Measurements from ENCODE around the gene RMDN2.
"Not testable (repeated sequence)": the region's sequence is repeated elsewhere in the genome, so short reads cannot be mapped to it uniquely, and the experiment has no call there.

Gene RMDN2

GRCh38 chr2:37993143-37993542 lies 68.1 kb downstream of the RMDN2 start:
- no peak overlapping the region for H3K4me3 ChIP-seq (ENCODE audit: low read depth, low read length)
- TF ChIP-seq, protein P1, sequence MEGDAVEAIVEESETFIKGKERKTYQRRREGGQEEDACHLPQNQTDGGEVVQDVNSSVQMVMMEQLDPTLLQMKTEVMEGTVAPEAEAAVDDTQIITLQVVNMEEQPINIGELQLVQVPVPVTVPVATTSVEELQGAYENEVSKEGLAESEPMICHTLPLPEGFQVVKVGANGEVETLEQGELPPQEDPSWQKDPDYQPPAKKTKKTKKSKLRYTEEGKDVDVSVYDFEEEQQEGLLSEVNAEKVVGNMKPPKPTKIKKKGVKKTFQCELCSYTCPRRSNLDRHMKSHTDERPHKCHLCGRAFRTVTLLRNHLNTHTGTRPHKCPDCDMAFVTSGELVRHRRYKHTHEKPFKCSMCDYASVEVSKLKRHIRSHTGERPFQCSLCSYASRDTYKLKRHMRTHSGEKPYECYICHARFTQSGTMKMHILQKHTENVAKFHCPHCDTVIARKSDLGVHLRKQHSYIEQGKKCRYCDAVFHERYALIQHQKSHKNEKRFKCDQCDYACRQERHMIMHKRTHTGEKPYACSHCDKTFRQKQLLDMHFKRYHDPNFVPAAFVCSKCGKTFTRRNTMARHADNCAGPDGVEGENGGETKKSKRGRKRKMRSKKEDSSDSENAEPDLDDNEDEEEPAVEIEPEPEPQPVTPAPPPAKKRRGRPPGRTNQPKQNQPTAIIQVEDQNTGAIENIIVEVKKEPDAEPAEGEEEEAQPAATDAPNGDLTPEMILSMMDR (IDR thresholded peaks at IDR 0.05; ENCODE audit: borderline replicate concordance, insufficient read depth, low read depth, low read length): no peak

- TF ChIP-seq, protein P1 (IDR thresholded peaks at IDR 0.05; ENCODE audit: borderline replicate concordance, insufficient read depth, low read depth, low read length): no peak
- H3K4me3 ChIP-seq (ENCODE audit: low read depth, low read length): no peak overlapping the region
Observed at GRCh38 chr2:37997629-37998028, 72.5 kb downstream of the RMDN2 start.

- TF ChIP-seq, protein P1 (IDR thresholded peaks at IDR 0.05; ENCODE audit: borderline replicate concordance, insufficient read depth, low read depth, low read length): no peak
- H3K4me3 ChIP-seq (ENCODE audit: low read depth, low read length): no peak overlapping the region
Observed at GRCh38 chr2:38000485-38001222, 75.6 kb downstream of the RMDN2 start.

- H3K4me3 ChIP-seq (ENCODE audit: low read depth, low read length): not testable (repeated sequence)
Observed at GRCh38 chr2:38010187-38010586, 85.1 kb downstream of the RMDN2 start.

- H3K4me3 ChIP-seq (ENCODE audit: low read depth, low read length): no peak overlapping the region
- TF ChIP-seq, protein P1 (IDR thresholded peaks at IDR 0.05; ENCODE audit: borderline replicate concordance, insufficient read depth, low read depth, low read length): no peak
Observed at GRCh38 chr2:38010995-38011394, 85.9 kb downstream of the RMDN2 start.

GRCh38 chr2:38013158-38013752 lies 88.2 kb downstream of the RMDN2 start:
- TF ChIP-seq, protein P1 (IDR thresholded peaks at IDR 0.05; ENCODE audit: borderline replicate concordance, insufficient read depth, low read depth, low read length): no peak
- H3K4me3 ChIP-seq (ENCODE audit: low read depth, low read length): no peak overlapping the region

- TF ChIP-seq, protein P1 (IDR thresholded peaks at IDR 0.05; ENCODE audit: borderline replicate concordance, insufficient read depth, low read depth, low read length): no peak
Observed at GRCh38 chr2:38016219-38016618, 91.1 kb downstream of the RMDN2 start.

More at GRCh38 chr2:38016219-38016618, 91.1 kb downstream of the RMDN2 start:
- no peak overlapping the region for H3K4me3 ChIP-seq (ENCODE audit: low read depth, low read length)
